ENCODE measurements around the gene FOXO4. TPM values are rescaled to one million over a fixed set of nuclear protein-coding genes. Genes with fewer than 3 reads are reported as not detected.

The FOXO4 gene
- total RNA-seq, 2 donors from 2014 or later = 10.9 to 16.5 TPM

GRCh38 chrX:71118985-71119535 is 23.4 kb downstream of the FOXO4 start:
- H3K4me3 ChIP-seq = peak overlapping the region; percentile 27 to 50
- H3K9me3 ChIP-seq = no peaks in the 10 kb centered on the region
- no peak for TF ChIP-seq CTCF (IDR thresholded peaks at IDR 0.05)
- peaks cover 0 to 5% of the 10 kb centered on the region in 2 donors for H3K36me3 ChIP-seq (replicated peaks in 1 of 2; ENCODE audit: insufficient read depth in 1 of 2, low read depth in 2 of 2)
- ATAC-seq (peak; percentile 19), DNase-seq (peak in 1 of 4 donors; percentile 13)
- H3K27ac ChIP-seq = peak overlapping the region; percentile 4 to 83 (median 75)
- WGBS, 2 donors = 0 to 2% methylated on average over 7 to 16 of the region's 17 CpGs
- H3K27me3 ChIP-seq = no peaks in the 10 kb centered on the region
- intact Hi-C loops (cut with DNase I) = no loop called here
- H3K4me1 ChIP-seq = peaks cover 14% of the 10 kb centered on the region

GRCh38 chrX:71128166-71128833 is 32.6 kb downstream of the FOXO4 start:
- Histone ChIP-seq H3K4me3 (no peak overlapping the region), H3K4me1 (peaks cover 16% of the 10 kb centered on the region), H3K9me3 (no peaks in the 10 kb centered on the region), H3K36me3 (replicated peaks in 1 of 2; ENCODE audit: insufficient read depth in 1 of 2, low read depth in 2 of 2) (peaks cover 0 to 2% of the 10 kb centered on the region in 2 donors), H3K27me3 (no peaks in the 10 kb centered on the region), H3K27ac (no peak overlapping the region)
- intact Hi-C loops (cut with DNase I) = no loop called here
- DNase-seq (no peak), ATAC-seq (no peak)
- WGBS, 2 donors = 81 to 82% methylated on average over 10 to 11 of the region's 12 CpGs
- TF ChIP-seq POLR2A (IDR thresholded peaks at IDR 0.05) (no peak), CTCF (IDR thresholded peaks at IDR 0.05) (no peak)

GRCh38 chrX:71128915-71129765 is 33.5 kb downstream of the FOXO4 start:
- intact Hi-C loops (cut with DNase I) = no loop called here
- Histone ChIP-seq H3K27ac (no peak overlapping the region), H3K9me3 (no peaks in the 10 kb centered on the region), H3K36me3 (replicated peaks in 1 of 2; ENCODE audit: insufficient read depth in 1 of 2, low read depth in 2 of 2) (peaks cover 0 to 2% of the 10 kb centered on the region in 2 donors), H3K27me3 (no peaks in the 10 kb centered on the region), H3K4me1 (peaks cover 16% of the 10 kb centered on the region), H3K4me3 (no peak overlapping the region)
- ATAC-seq = peak; percentile 93
- no peak for TF ChIP-seq POLR2A (IDR thresholded peaks at IDR 0.05)
- peak; percentile 41 to 74 (median 68) for TF ChIP-seq CTCF (IDR thresholded peaks at IDR 0.05)
- WGBS, 2 donors = 22 to 40% methylated on average over 9 to 18 of the region's 18 CpGs
- DNase-seq = peak; percentile 71 to 79 (median 72)

GRCh38 chrX:71131510-71131909 is 35.9 kb downstream of the FOXO4 start:
- 88% methylated on average over 4 of the region's 4 CpGs; no CpG with 5 or more reads in 1 of the 2 donors for WGBS, 2 donors
- Histone ChIP-seq H3K36me3 (replicated peaks in 1 of 2; ENCODE audit: insufficient read depth in 1 of 2, low read depth in 2 of 2) (peaks cover 0 to 6% of the 10 kb centered on the region in 2 donors), H3K27ac (no peak overlapping the region), H3K4me3 (no peak overlapping the region), H3K9me3 (no peaks in the 10 kb centered on the region), H3K27me3 (no peaks in the 10 kb centered on the region), H3K4me1 (peaks cover 16% of the 10 kb centered on the region)
- intact Hi-C loops (cut with DNase I) = no loop called here
- no peak for TF ChIP-seq POLR2A (IDR thresholded peaks at IDR 0.05)
- no peak for TF ChIP-seq CTCF (IDR thresholded peaks at IDR 0.05)
- ATAC-seq = no peak
- no peak for DNase-seq
